ENCODE data around the gene OGT.

Gene OGT

DNA sequence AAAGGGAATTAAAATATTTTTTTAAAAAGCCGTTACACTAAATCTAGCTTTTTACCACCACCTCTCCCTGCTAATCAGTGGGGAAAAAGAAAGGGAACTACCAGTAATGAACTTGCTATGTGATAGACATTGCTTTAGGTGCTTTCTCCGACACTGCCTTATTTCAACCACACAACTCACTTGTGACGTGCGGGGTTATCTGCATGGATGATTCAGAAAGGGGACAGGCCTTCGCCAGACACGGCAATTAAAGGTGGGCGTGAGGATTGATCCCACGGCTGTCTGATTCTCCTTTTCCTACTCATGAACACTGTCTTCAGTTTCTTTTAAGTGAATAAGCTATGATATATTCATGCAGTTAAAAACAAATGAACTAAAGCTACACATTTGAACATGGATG, 86.3 kb downstream of the OGT start:
- no peak overlapping the region for H3K4me3 ChIP-seq (replicated peaks in 1 of 2; ENCODE audit: low read depth in 2 of 2, low read length in 2 of 2)
- TF ChIP-seq, protein P1, sequence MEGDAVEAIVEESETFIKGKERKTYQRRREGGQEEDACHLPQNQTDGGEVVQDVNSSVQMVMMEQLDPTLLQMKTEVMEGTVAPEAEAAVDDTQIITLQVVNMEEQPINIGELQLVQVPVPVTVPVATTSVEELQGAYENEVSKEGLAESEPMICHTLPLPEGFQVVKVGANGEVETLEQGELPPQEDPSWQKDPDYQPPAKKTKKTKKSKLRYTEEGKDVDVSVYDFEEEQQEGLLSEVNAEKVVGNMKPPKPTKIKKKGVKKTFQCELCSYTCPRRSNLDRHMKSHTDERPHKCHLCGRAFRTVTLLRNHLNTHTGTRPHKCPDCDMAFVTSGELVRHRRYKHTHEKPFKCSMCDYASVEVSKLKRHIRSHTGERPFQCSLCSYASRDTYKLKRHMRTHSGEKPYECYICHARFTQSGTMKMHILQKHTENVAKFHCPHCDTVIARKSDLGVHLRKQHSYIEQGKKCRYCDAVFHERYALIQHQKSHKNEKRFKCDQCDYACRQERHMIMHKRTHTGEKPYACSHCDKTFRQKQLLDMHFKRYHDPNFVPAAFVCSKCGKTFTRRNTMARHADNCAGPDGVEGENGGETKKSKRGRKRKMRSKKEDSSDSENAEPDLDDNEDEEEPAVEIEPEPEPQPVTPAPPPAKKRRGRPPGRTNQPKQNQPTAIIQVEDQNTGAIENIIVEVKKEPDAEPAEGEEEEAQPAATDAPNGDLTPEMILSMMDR (IDR thresholded peaks at IDR 0.05; ENCODE audit: low read depth, low read length) = no peak
- no peak for DNase-seq (ENCODE audit: low read depth in 2 of 2)

DNA sequence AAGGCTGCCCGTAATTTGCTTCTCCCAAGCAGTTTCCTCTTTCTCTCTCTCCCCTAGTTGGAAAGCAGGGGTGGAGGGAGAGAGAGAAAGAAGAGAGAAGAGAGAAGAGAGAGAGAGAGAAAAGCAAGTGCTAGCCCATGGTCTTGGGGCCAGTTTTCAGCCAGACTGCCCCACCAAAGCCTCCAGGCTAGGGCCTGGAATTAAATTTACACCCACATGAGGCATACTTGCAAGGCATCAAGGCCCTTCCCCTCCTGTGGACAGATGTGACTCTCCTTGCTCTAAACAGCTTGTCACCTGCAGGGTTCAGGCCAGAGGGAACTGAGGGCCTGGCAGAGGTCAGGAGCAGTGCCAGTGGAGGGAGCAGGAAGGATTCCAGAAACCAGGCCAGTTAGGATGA, 87.1 kb downstream of the OGT start:
- H3K4me3 ChIP-seq (replicated peaks in 1 of 2; ENCODE audit: low read depth in 2 of 2, low read length in 2 of 2) = no peak overlapping the region
- TF ChIP-seq, protein P1 (IDR thresholded peaks at IDR 0.05; ENCODE audit: low read depth, low read length) = no peak
- DNase-seq (ENCODE audit: low read depth in 2 of 2) = no peak

DNA sequence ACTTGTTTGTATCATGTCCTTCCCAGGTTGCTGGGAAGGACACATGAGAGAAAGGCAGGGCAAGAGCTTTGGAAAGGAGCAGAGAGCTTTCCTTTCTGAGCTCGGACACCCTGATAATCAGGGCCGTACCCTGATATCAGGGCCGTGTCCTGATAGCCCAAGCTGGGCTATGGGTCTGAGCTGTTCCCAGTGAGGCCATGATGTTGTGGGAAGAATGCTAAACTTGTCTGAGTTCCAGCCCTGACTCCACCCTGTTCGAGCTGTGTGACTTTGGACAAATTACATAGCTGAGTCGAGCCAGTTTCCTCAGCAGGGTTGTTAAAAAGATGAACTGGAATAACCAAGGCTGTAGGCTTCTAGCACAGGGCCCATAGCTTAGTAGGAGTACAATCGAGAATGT, 88.7 kb downstream of the OGT start:
- TF ChIP-seq, protein P1 (IDR thresholded peaks at IDR 0.05; ENCODE audit: low read depth, low read length) = no peak
- peak; percentile 16 to 42 for DNase-seq (ENCODE audit: low read depth in 2 of 2)
- H3K4me3 ChIP-seq (replicated peaks in 1 of 2; ENCODE audit: low read depth in 2 of 2, low read length in 2 of 2) = no peak overlapping the region

DNA sequence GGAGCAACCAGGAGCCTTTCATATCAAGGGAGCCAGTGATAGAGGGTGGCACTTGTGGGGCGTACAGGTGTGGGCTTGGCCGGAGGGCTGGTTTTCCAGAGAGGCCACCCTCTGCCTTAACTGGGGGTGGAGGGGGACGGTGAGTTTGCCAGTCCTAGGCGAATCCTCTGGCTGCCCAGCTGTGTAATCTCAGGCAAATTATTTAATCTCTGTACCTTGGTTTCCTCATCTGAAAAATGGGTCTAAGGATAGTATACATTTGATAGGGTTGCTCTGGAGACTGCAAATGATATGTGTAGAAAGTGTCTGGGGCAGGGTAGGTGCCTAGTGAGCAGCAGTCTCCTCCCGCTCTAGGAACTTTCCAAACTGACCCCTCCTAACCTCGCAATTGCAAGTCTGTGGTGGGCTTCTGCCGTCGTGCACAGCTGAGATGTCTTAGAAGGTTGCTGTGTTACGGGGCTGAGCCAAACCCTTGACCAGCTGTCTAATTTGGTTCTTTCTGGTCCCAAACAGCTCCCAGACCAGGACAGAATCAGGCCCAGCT, 89.2 kb downstream of the OGT start:
- DNase-seq (ENCODE audit: low read depth in 2 of 2) = no peak
- H3K4me3 ChIP-seq (replicated peaks in 1 of 2; ENCODE audit: low read depth in 2 of 2, low read length in 2 of 2) = no peak overlapping the region
- TF ChIP-seq, protein P1 (IDR thresholded peaks at IDR 0.05; ENCODE audit: low read depth, low read length) = no peak

DNA sequence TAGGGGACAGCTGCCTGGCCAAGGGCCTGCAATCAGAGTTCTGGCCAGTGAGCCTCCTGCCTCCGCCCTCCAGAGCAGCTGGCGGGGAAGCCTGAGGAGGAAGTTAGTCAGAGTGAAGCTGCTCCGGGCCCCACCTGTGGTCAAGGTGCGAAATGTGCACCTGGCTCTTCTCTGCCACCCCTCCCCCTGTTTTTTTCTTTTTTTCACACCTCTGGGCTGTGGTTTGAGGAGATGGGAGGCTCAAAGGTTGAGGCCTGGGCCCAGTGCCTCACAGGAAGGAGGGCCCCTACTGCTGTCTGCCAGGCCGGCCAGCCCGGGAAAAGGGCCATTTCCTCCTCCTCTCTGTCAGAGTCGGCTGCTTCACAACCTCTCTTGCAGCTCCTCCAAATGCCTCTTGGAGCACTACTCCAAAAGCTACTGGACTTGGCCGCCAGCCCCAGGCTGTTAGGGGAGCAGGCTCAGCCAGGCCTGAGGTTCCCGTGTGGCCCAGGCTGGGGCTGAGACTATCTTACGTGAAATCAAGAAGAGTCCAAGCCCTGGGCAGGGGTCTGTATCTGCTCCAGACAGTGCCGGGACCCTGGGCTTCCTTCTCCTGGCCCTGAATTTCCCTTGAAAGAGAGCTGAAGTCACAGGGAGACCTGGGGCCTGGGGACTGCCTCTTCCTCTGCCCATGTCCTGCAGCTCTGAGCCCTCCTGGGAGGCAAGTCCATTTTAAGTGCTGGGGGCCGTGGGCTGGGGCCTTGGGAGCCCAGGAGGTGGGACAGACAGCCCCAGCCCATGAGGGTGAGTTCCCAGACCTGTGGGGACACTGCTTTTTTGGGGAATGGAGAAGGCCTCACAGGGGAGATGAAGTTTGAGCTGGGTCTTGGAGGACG, 89.9 kb downstream of the OGT start:
- TF ChIP-seq, protein P1 (IDR thresholded peaks at IDR 0.05; ENCODE audit: low read depth, low read length) = peak; percentile 39
- DNase-seq (ENCODE audit: low read depth in 2 of 2) = peak; percentile 70 to 87
- H3K4me3 ChIP-seq (replicated peaks in 1 of 2; ENCODE audit: low read depth in 2 of 2, low read length in 2 of 2) = no peak overlapping the region

DNA sequence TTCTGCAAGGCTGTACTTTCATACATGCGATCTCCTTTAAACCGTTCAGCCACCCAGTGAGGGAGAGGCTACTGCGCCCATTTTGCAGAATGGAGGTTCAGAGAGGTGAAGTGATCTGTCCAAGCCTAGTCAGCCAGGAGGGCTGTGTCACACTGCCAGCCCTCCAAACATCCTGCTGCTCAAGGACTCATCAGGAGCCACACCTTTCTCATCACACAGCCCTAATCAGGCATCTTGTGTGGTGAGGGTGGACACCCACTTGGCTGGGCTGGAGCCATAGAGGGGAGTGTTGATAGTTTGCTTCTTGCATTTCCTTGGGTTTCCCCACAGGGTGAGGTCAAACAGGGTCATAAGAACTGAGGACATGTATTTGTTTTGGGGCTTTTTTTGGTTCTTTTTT, 90.8 kb downstream of the OGT start:
- no peak for DNase-seq (ENCODE audit: low read depth in 2 of 2)
- TF ChIP-seq, protein P1 (IDR thresholded peaks at IDR 0.05; ENCODE audit: low read depth, low read length) = no peak
- H3K4me3 ChIP-seq (replicated peaks in 1 of 2; ENCODE audit: low read depth in 2 of 2, low read length in 2 of 2) = no peak overlapping the region
